HepG2 (cell line): ENCODE measurements around the gene GRAMD1A. TPM values are rescaled to one million over a fixed set of nuclear protein-coding genes. Genes with fewer than 3 reads are reported as not detected.
A peak's percentile ranks its signal among the peaks of the same experiment; 100 is the strongest.

Experiments
- ARNT2 ChIP-seq: sonication (generic); formaldehyde crosslinking; IDR thresholded peaks from 2 replicates; pipeline ENCODE4 v1.8.0; 2022; ENCODE audit warnings: mild to moderate bottlenecking, low read depth, missing genetic modification reagents, moderate library complexity
- FOSL2 ChIP-seq: sonication (generic); formaldehyde crosslinking; IDR thresholded peaks from 2 replicates; pipeline ENCODE4 v1.4.0; 2020; ENCODE audit warnings: missing genetic modification reagents
- FOXC1 ChIP-seq: sonication (generic); formaldehyde crosslinking; IDR thresholded peaks from 2 replicates; pipeline ENCODE4 v1.8.0; 2022; ENCODE audit warnings: mild to moderate bottlenecking, missing genetic modification reagents, borderline replicate concordance
- HMG20A ChIP-seq: IDR thresholded peaks from 2 replicates; pipeline ENCODE4 v1.6.1; 2016; ENCODE audit warnings: borderline replicate concordance
- HMG20B ChIP-seq: conservative IDR thresholded peaks from 2 replicates; pipeline ENCODE4 v1.6.1; 2016; ENCODE audit warnings: missing genetic modification reagents, missing compliant biosample characterization
- HOXA5 ChIP-seq: sonication (generic); formaldehyde crosslinking; IDR thresholded peaks from 2 replicates; pipeline ENCODE4 v1.4.0; 2020; ENCODE audit warnings: missing genetic modification reagents
- KDM4B ChIP-seq: sonication (generic); formaldehyde crosslinking; IDR thresholded peaks from 2 replicates; pipeline ENCODE4 v1.4.0; 2020; ENCODE audit warnings: missing genetic modification reagents
- KLF9 ChIP-seq: IDR thresholded peaks from 2 replicates; pipeline ENCODE4 v1.6.1; 2016; ENCODE audit warnings: low read depth
- RARA ChIP-seq: IDR thresholded peaks from 2 replicates; pipeline ENCODE4 v1.6.1; 2016; ENCODE audit warnings: missing genetic modification reagents, missing compliant biosample characterization
- RARG ChIP-seq: sonication (generic); formaldehyde crosslinking; IDR thresholded peaks from 2 replicates; pipeline ENCODE4 v1.4.0; 2020; ENCODE audit warnings: low read depth, mild to moderate bottlenecking, missing genetic modification reagents
- TCF12 ChIP-seq, 2 experiments: fragments of 450-650 bp in 1 of 2; sonication (generic) in 1 of 2; formaldehyde crosslinking in 1 of 2; IDR thresholded peaks; 2 replicates each; pipeline versions ENCODE4 v1.6.1 to v1.8.0; 2017 to 2022; ENCODE audit warnings: antibody characterized with exemption in 1 of 2, mild to moderate bottlenecking in 1 of 2, missing genetic modification reagents in 1 of 2, moderate library complexity in 1 of 2
- TMF1 ChIP-seq: sonication (generic); formaldehyde crosslinking; IDR thresholded peaks from 2 replicates; pipeline ENCODE4 v1.8.1; 2022; ENCODE audit warnings: low read depth, missing genetic modification reagents
- ZBTB38 ChIP-seq: sonication (generic); formaldehyde crosslinking; IDR thresholded peaks from 2 replicates; pipeline ENCODE4 v1.5.1; 2020; ENCODE audit warnings: mild to moderate bottlenecking, missing genetic modification reagents
- ZNF205 ChIP-seq: IDR thresholded peaks from 2 replicates; pipeline ENCODE4 v1.6.1; 2018; ENCODE audit warnings: missing biosample characterization, missing genetic modification reagents
- ZNF329 ChIP-seq: sonication (generic); formaldehyde crosslinking; IDR thresholded peaks from 2 replicates; pipeline ENCODE4 v1.9.0; 2021; ENCODE audit warnings: low read depth, mild to moderate bottlenecking, missing genetic modification reagents
- ZNF34 ChIP-seq: sonication (generic); formaldehyde crosslinking; IDR thresholded peaks from 2 replicates; pipeline ENCODE4 v1.4.0; 2020; ENCODE audit warnings: mild to moderate bottlenecking, missing genetic modification reagents, borderline replicate concordance
- ZNF367 ChIP-seq: sonication (generic); formaldehyde crosslinking; IDR thresholded peaks from 2 replicates; pipeline ENCODE4 v1.4.0; 2020; ENCODE audit warnings: missing genetic modification reagents, borderline replicate concordance
- ZNF746 ChIP-seq: sonication (generic); formaldehyde crosslinking; IDR thresholded peaks from 2 replicates; pipeline ENCODE4 v1.8.0; 2022; ENCODE audit warnings: mild to moderate bottlenecking, missing genetic modification reagents
- polyA plus RNA-seq, 8 experiments: library from polyadenylated mRNA; depleted of rRNA in 3 of 8; stranded (reverse) in 7 of 8; unstranded in 1 of 8; fragments of >200 nt; fragmentation: Illumina TruSeq in 4 of 8; extraction: Trizol in 4 of 8; gene quantifications; 2 replicates each; pipeline versions ENCODE4 v1.2.1 to v1.2.3, GENCODE V29; 2011 to 2016; ENCODE audit warnings: low read depth in 4 of 8, missing spikeins in 1 of 8, mixed read lengths in 1 of 8; ENCODE audit not compliant: insufficient read depth in 1 of 8
- total RNA-seq, 5 experiments: library from RNA; depleted of rRNA; stranded (reverse); fragments of >200 nt; fragmentation: Illumina TruSeq; extraction: Trizol; gene quantifications; 2 replicates each; pipeline ENCODE4 v1.2.3, GENCODE V29; 2016; ENCODE audit warnings: low read depth in 1 of 5
- TF ChIP-seq, protein P1 (sequence below): sonication (generic); formaldehyde crosslinking; IDR thresholded peaks from 2 replicates; pipeline ENCODE4 v1.8.1; 2023; ENCODE audit warnings: mild to moderate bottlenecking, missing genetic modification reagents
- TF ChIP-seq, protein P2 (sequence below): sonication (generic); formaldehyde crosslinking; IDR thresholded peaks from 2 replicates; pipeline ENCODE4 v1.4.0; 2020; ENCODE audit warnings: missing genetic modification reagents
- TF ChIP-seq, protein P3 (sequence below): sonication (generic); formaldehyde crosslinking; IDR thresholded peaks from 2 replicates; pipeline ENCODE4; 2020; ENCODE audit warnings: missing genetic modification reagents, mild to moderate bottlenecking, borderline replicate concordance
- TF ChIP-seq, protein P4 (sequence below): sonication (generic); formaldehyde crosslinking; IDR thresholded peaks from 2 replicates; pipeline ENCODE4 v1.4.0; 2020; ENCODE audit warnings: missing genetic modification reagents
- TF ChIP-seq, protein P5 (sequence below): IDR thresholded peaks from 2 replicates; pipeline ENCODE4 v1.6.1; 2012; ENCODE audit warnings: low read depth, low read length, improper control_type of control experiment

The GRAMD1A gene
- total and polyA plus RNA-seq, 2 of the 13 experiments (the other 11 are each of a cell fraction or from before 2014, with no cell fraction given) = 14.7 to 181 TPM

DNA sequence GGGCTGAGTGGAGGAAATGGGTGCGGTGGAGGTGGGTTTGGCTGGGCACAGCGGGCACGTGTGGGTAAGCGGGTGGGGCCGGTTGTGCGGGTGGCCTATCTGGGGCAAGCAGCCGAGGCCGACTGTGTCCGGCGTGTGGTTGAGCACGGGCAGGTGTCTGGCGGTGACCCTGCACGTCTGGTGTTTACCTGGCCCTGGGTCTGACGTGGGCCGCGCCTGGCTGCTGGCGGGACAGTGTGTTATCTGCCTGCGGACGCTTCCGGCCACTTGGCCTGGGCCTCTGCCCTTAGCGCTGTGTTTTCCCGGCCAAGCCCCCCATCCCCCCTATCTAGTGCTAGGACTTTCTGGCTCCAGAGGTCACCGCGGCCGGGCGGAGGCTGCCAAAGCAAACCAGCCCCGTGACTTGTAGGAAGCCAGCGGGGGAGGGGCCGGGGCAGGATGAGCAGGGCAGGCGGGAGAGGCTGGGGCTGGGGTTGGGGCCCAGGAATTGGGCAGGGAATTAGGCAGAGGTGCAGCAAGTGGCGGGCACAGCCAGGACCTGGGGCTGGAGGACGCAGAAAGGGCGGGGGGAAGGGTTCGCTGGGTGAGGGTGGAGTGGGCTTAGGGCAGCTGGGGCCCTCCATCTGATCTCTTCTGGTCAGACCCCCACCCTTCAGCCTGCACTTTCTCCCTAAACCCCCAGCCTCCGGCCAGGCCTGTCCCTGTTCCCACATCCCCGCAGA lies 40.9 kb downstream of the GRAMD1A start (continued):
- TF ChIP-seq ZNF367 (CRISPR knock-in tag) (no peak), RARA (CRISPR knock-in tag) (peak; percentile 98), HOXA5 (CRISPR knock-in tag) (peak; percentile 85), ZNF205 (CRISPR knock-in tag) (peak; percentile 46; the same call in 1 of the 2 replicates), ZNF746 (CRISPR knock-in tag) (peak; percentile 97), FOXC1 (CRISPR knock-in tag) (peak; percentile 31; the same call in 1 of the 2 replicates), ZNF329 (CRISPR knock-in tag) (peak; percentile 84), HMG20B (CRISPR knock-in tag) (peak; percentile 76), TCF12 (IDR thresholded peaks at IDR 0.05) (no peak), TCF12 (CRISPR knock-in tag; IDR thresholded peaks at IDR 0.05) (peak; percentile 99), ZNF34 (CRISPR knock-in tag) (0 out of 2 replicates have a peak, but pooled peaks have one; percentile 29), RARG (CRISPR knock-in tag) (no peak), KDM4B (CRISPR knock-in tag) (no peak), ZBTB38 (CRISPR knock-in tag) (peak; percentile 97), FOSL2 (CRISPR knock-in tag) (peak; percentile 74), HMG20A (CRISPR knock-in tag) (peak; percentile 88), ARNT2 (peak; percentile 89), KLF9 (CRISPR knock-in tag) (0 out of 2 replicates have a peak, but pooled peaks have one; percentile 54), TMF1 (no peak; the same call in 1 of the 2 replicates)
- TF ChIP-seq, protein P1, sequence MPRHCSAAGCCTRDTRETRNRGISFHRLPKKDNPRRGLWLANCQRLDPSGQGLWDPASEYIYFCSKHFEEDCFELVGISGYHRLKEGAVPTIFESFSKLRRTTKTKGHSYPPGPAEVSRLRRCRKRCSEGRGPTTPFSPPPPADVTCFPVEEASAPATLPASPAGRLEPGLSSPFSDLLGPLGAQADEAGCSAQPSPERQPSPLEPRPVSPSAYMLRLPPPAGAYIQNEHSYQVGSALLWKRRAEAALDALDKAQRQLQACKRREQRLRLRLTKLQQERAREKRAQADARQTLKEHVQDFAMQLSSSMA (CRISPR knock-in tag) = peak; percentile 91
- TF ChIP-seq, protein P2, sequence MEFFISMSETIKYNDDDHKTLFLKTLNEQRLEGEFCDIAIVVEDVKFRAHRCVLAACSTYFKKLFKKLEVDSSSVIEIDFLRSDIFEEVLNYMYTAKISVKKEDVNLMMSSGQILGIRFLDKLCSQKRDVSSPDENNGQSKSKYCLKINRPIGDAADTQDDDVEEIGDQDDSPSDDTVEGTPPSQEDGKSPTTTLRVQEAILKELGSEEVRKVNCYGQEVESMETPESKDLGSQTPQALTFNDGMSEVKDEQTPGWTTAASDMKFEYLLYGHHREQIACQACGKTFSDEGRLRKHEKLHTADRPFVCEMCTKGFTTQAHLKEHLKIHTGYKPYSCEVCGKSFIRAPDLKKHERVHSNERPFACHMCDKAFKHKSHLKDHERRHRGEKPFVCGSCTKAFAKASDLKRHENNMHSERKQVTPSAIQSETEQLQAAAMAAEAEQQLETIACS (CRISPR knock-in tag) = no peak
- TF ChIP-seq, protein P3, sequence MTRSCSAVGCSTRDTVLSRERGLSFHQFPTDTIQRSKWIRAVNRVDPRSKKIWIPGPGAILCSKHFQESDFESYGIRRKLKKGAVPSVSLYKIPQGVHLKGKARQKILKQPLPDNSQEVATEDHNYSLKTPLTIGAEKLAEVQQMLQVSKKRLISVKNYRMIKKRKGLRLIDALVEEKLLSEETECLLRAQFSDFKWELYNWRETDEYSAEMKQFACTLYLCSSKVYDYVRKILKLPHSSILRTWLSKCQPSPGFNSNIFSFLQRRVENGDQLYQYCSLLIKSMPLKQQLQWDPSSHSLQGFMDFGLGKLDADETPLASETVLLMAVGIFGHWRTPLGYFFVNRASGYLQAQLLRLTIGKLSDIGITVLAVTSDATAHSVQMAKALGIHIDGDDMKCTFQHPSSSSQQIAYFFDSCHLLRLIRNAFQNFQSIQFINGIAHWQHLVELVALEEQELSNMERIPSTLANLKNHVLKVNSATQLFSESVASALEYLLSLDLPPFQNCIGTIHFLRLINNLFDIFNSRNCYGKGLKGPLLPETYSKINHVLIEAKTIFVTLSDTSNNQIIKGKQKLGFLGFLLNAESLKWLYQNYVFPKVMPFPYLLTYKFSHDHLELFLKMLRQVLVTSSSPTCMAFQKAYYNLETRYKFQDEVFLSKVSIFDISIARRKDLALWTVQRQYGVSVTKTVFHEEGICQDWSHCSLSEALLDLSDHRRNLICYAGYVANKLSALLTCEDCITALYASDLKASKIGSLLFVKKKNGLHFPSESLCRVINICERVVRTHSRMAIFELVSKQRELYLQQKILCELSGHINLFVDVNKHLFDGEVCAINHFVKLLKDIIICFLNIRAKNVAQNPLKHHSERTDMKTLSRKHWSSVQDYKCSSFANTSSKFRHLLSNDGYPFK = no peak
- TF ChIP-seq, protein P4, sequence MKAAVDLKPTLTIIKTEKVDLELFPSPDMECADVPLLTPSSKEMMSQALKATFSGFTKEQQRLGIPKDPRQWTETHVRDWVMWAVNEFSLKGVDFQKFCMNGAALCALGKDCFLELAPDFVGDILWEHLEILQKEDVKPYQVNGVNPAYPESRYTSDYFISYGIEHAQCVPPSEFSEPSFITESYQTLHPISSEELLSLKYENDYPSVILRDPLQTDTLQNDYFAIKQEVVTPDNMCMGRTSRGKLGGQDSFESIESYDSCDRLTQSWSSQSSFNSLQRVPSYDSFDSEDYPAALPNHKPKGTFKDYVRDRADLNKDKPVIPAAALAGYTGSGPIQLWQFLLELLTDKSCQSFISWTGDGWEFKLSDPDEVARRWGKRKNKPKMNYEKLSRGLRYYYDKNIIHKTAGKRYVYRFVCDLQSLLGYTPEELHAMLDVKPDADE (CRISPR knock-in tag) = no peak; the same call in 1 of the 2 replicates
- TF ChIP-seq, protein P5, sequence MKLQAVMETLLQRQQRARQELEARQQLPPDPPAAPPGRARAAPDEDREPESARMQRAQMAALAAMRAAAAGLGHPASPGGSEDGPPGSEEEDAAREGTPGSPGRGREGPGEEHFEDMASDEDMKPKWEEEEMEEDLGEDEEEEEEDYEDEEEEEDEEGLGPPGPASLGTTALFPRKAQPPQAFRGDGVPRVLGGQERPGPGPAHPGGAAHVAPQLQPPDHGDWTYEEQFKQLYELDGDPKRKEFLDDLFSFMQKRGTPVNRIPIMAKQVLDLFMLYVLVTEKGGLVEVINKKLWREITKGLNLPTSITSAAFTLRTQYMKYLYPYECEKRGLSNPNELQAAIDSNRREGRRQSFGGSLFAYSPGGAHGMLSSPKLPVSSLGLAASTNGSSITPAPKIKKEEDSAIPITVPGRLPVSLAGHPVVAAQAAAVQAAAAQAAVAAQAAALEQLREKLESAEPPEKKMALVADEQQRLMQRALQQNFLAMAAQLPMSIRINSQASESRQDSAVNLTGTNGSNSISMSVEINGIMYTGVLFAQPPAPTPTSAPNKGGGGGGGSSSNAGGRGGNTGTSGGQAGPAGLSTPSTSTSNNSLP = no peak
